OCI-LY7 (cell line): Measurements from ENCODE around the gene TAS2R43. TPM values are rescaled to one million over a fixed set of nuclear protein-coding genes. Genes with fewer than 3 reads are reported as not detected.

Experiments used
- BruUV-seq: library from RNA; stranded (reverse); fragments of 400-500 nt; replicated peaks from 2 replicates; lab custom pipeline; 2021; lab: Mats Ljungman, UMichigan
- CTCF ChIA-PET: fragments of 300-600 bp; sonication (Branson Sonifier 250); formaldehyde crosslinking; loops from one replicate; lab custom pipeline; 2022; ENCODE audit warnings: antibody characterized with exemption; ENCODE audit not compliant: unreplicated experiment; lab: Charles Lee
- POLR2A ChIA-PET: fragments of 300-600 bp; sonication (Branson Sonifier 250); formaldehyde crosslinking; loops from one replicate; lab custom pipeline; 2022; ENCODE audit warnings: antibody characterized with exemption; lab: Charles Lee
- DNase-seq: peaks from one replicate; pipeline ENCODE4 v3.0.0-alpha.2; 2015; ENCODE audit warnings: low spot score
- H2AFZ ChIP-seq: fragments of 200-600 bp; sonication (generic), shearing (Covaris generic); 2 replicates; pipeline ENCODE4 v1.6.1; 2014; ENCODE audit warnings: mild to moderate bottlenecking, antibody characterized with exemption, low read length, moderate library complexity
- H3K27ac ChIP-seq: fragments of 200-600 bp; sonication (generic); 2 replicates; pipeline ENCODE4 v1.5.1; 2014; ENCODE audit warnings: mixed run types, low read depth, mild to moderate bottlenecking, moderate library complexity, low read length, inconsistent platforms; ENCODE audit not compliant: poor library complexity, severe bottlenecking
- H3K36me3 ChIP-seq: fragments of 200-600 bp; sonication (generic); 2 replicates; pipeline ENCODE4 v1.6.1; 2014; ENCODE audit warnings: mild to moderate bottlenecking, antibody characterized with exemption, low read length, moderate library complexity, mixed read lengths; ENCODE audit not compliant: insufficient read depth
- H3K4me1 ChIP-seq: fragments of 200-600 bp; sonication (generic); 2 replicates; pipeline ENCODE4 v1.5.1; 2014; ENCODE audit warnings: mild to moderate bottlenecking, low read length; ENCODE audit not compliant: insufficient read depth, poor library complexity, severe bottlenecking
- H3K4me2 ChIP-seq: fragments of 200-600 bp; sonication (generic); 2 replicates; pipeline ENCODE4 v1.6.1; 2014; ENCODE audit warnings: mild to moderate bottlenecking, low read length
- H3K4me3 ChIP-seq: fragments of 200-600 bp; sonication (generic); 2 replicates; pipeline ENCODE4 v1.5.1; 2014; ENCODE audit warnings: mild to moderate bottlenecking, low read depth, low read length; ENCODE audit not compliant: poor library complexity, severe bottlenecking
- H3K79me2 ChIP-seq: fragments of 200-600 bp; sonication (generic); 2 replicates; pipeline ENCODE4 v1.6.1; 2016; ENCODE audit warnings: low read depth, mild to moderate bottlenecking, low read length, moderate library complexity, mixed read lengths; ENCODE audit not compliant: insufficient read depth
- H3K9me2 ChIP-seq: fragments of 200-600 bp; sonication (generic); 2 replicates; pipeline ENCODE4 v1.6.1; 2016; ENCODE audit warnings: mild to moderate bottlenecking, low read length, mixed read lengths; ENCODE audit not compliant: insufficient read depth
- H3K9me3 ChIP-seq: fragments of 200-600 bp; sonication (generic); 2 replicates; pipeline ENCODE4 v1.6.1; 2014; ENCODE audit warnings: mild to moderate bottlenecking, mixed run types, low read length, mixed read lengths
- H4K20me1 ChIP-seq: fragments of 200-600 bp; sonication (generic); 2 replicates; pipeline ENCODE4 v1.6.1; 2014; ENCODE audit warnings: mild to moderate bottlenecking, antibody characterized with exemption, low read length, moderate library complexity, mixed read lengths; ENCODE audit not compliant: insufficient read depth
- CTCF ChIP-seq: fragments of 200-600 bp; sonication (generic); conservative IDR thresholded peaks from 2 replicates; pipeline ENCODE4 v1.5.1; 2014; ENCODE audit warnings: mild to moderate bottlenecking, antibody characterized with exemption, low read length, moderate library complexity, mixed read lengths
- EZH2phosphoT487 ChIP-seq: fragments of 200-600 bp; sonication (generic); IDR thresholded peaks from 2 replicates; pipeline ENCODE4 v1.6.1; 2018; ENCODE audit warnings: low read depth, borderline replicate concordance, mild to moderate bottlenecking, mixed run types, antibody characterized with exemption, low read length, moderate library complexity, mixed read lengths
- intact Hi-C: fragments of 100-400 bp; cut with micrococcal nuclease; formaldehyde crosslinking; loops from one replicate; pipeline ENCODE4 v1.10.0; 2022; ENCODE audit not compliant: unreplicated experiment
- total RNA-seq, 2 experiments: library from RNA; depleted of rRNA in 1 of 2; stranded (reverse); fragments of >200 nt in 1 of 2; shearing (Covaris generic) in 1 of 2; gene quantifications; 2 replicates each; pipeline ENCODE4 v1.2.3, GENCODE V29; 2014 to 2022

The TAS2R43 gene
- total RNA-seq, 2 experiments from 2014 or later: 3.0 to 4.7 TPM

- TF ChIP-seq CTCF (no peak), EZH2phosphoT487 (no peak)
- BruUV-seq: no TSS peak
- Histone ChIP-seq H3K27ac (no peak overlapping the region), H3K4me2 (no peak overlapping the region), H2AFZ (no peak overlapping the region), H3K9me2 (no peaks in the 10 kb centered on the region), H3K79me2 (no peaks in the 10 kb centered on the region), H4K20me1 (no peaks in the 10 kb centered on the region), H3K9me3 (no peaks in the 10 kb centered on the region), H3K4me1 (no peaks in the 10 kb centered on the region), H3K4me3 (no peak overlapping the region), H3K36me3 (no peaks in the 10 kb centered on the region)
- POLR2A ChIA-PET: no interaction called here
- CTCF ChIA-PET: no interaction called here
- intact Hi-C loops: no loop called here
- no peak for DNase-seq
Observed at GRCh38 chr12:11089246-11089645, 2.9 kb downstream of the TAS2R43 start.

DNA sequence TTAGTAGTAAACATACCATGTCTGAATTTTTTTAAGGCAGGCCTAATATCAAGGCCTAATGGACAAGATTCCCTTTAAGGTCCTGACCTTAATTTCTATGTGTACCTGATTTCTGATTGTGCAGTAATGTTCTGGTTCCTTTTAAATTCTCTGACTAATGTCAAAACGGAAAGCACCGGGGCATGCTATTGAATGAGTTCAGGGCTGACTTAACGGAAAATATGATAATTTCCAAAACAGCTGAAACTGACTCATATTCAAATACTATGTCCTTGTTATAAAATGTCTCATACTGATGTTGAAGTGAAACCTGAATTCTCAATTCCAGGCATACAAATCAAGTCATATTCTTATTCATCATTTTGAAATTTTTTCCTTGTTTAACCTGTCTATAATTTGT, 6.7 kb downstream of the TAS2R43 start:
- no peaks in the 10 kb centered on the region for H4K20me1 ChIP-seq
- peak; percentile 3 for DNase-seq
- peaks cover 13% of the 10 kb centered on the region; the same call in 1 of the 2 replicates for H3K9me3 ChIP-seq
- intact Hi-C loops: no loop called here
- no TSS peak for BruUV-seq
- H3K9me2 ChIP-seq: no peaks in the 10 kb centered on the region
- H3K4me3 ChIP-seq: no peak overlapping the region
- no peak overlapping the region for H2AFZ ChIP-seq
- POLR2A ChIA-PET: interaction anchor here (0.6 kb wide), 2 partner anchors 21 to 841 kb away, joined by 3 to 4 read pairs; no protein-coding TSS in a partner anchor
- no peak for TF ChIP-seq CTCF
- no peak for TF ChIP-seq EZH2phosphoT487
- H3K4me2 ChIP-seq: no peak overlapping the region
- CTCF ChIA-PET: no interaction called here
- no peaks in the 10 kb centered on the region for H3K36me3 ChIP-seq
- H3K4me1 ChIP-seq: no peaks in the 10 kb centered on the region
- no peak overlapping the region for H3K27ac ChIP-seq
- no peaks in the 10 kb centered on the region for H3K79me2 ChIP-seq

- TF ChIP-seq EZH2phosphoT487 (no peak), CTCF (no peak)
- H4K20me1 ChIP-seq: no peaks in the 10 kb centered on the region
- no peak for DNase-seq
- no peaks in the 10 kb centered on the region for H3K4me1 ChIP-seq
- ChIA-PET POLR2A (interaction anchor here (1.2 kb wide), 1 partner anchor 13 kb away, joined by 3 read pairs; no protein-coding TSS in a partner anchor), CTCF (no interaction called here)
- no peaks in the 10 kb centered on the region for H3K36me3 ChIP-seq
- intact Hi-C loops: no loop called here
- H3K79me2 ChIP-seq: no peaks in the 10 kb centered on the region
- no peak overlapping the region for H2AFZ ChIP-seq
- H3K4me3 ChIP-seq: no peak overlapping the region
- H3K9me3 ChIP-seq: peaks cover 15% of the 10 kb centered on the region; the same call in 1 of the 2 replicates
- no peaks in the 10 kb centered on the region for H3K9me2 ChIP-seq
- H3K4me2 ChIP-seq: no peak overlapping the region
- no peak overlapping the region for H3K27ac ChIP-seq
- no TSS peak for BruUV-seq
Observed at GRCh38 chr12:11081987-11082386, 10.1 kb downstream of the TAS2R43 start.
